Raji (cell line): Measurements from ENCODE around the gene PGGHG.
A peak's percentile ranks its signal among the peaks of the same experiment; 100 is the strongest.

Experiments used
- POLR2A ChIP-seq: IDR thresholded peaks from 2 replicates; pipeline ENCODE4 v1.6.1; 2011; ENCODE audit warnings: low read depth, low read length, control low read depth; ENCODE audit not compliant: insufficient read depth

Gene PGGHG

GRCh38 chr11:279040-279965 is 9.6 kb upstream of the PGGHG start:
- TF ChIP-seq POLR2A = no peak

GRCh38 chr11:279966-280705 is 8.8 kb upstream of the PGGHG start:
- no peak for TF ChIP-seq POLR2A

DNA sequence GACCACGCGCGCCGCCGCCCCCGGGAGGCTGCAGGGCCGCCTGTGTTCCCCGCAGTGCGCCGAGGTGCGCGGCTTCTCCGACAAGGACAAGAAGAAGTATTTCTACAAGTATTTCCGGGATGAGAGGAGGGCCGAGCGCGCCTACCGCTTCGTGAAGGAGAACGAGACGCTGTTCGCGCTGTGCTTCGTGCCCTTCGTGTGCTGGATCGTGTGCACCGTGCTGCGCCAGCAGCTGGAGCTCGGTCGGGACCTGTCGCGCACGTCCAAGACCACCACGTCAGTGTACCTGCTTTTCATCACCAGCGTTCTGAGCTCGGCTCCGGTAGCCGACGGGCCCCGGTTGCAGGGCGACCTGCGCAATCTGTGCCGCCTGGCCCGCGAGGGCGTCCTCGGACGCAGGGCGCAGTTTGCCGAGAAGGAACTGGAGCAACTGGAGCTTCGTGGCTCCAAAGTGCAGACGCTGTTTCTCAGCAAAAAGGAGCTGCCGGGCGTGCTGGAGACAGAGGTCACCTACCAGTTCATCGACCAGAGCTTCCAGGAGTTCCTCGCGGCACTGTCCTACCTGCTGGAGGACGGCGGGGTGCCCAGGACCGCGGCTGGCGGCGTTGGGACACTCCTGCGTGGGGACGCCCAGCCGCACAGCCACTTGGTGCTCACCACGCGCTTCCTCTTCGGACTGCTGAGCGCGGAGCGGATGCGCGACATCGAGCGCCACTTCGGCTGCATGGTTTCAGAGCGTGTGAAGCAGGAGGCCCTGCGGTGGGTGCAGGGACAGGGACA is 8.0 kb upstream of the PGGHG start:
- TF ChIP-seq POLR2A = no peak

- no peak for TF ChIP-seq POLR2A
These were observed 7.3 kb upstream of the PGGHG start for GRCh38 chr11:281486-282161.

DNA sequence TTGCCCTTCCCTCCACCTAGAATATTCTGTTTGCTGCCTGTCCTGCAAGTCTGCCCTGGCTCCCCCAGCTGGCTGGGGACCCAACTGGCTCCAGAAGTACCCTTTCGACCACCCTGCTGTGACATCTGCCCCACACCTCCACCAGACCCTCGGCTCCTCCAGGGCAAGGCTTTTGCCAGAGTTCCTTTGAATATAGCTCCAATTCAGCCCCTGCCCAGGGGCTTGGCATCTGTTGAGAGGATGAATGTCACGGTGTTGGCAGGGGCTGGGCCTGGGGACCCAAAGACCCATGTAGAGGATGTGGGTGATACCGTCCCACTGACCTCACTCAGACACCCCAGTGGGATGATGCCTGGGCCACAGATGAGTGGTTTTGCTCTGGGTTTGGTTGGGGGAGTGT is 6.8 kb upstream of the PGGHG start:
- TF ChIP-seq POLR2A = no peak

DNA sequence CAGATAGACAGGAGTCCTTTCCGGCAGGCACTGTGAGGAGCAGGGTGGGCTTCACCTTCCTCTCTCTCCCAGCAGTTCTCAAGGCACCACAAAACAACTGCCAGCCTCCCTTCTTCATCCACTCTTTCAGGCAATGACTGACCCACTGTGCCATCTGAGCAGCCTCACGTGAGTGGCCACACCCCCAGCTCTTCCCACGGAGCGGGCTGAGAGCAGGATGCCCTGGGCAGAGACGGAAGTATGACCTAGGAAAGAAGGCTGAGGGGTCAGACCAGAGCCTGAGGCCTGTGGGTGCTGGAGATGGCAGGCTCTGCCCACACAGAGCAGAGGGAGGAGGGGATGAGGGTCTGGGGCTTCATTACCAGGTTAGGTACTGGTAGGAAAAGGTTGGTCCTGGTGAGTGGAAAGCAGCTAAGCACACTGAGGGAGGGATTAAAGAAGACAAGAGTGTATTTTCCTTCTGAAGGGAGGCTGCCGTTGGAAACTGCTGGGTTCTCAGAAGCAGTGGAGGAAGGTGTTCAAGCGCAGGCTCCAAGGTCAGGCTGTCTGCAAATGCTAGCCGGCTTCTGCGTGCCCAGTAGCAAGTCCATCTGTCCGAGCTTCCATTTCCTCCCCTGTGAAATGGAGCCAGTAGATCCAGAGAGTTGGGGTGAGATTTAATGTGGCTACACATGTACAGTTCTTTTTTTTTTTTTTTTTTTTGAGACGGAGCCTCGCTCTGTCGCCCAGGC is 6.1 kb upstream of the PGGHG start:
- no peak for TF ChIP-seq POLR2A

- TF ChIP-seq POLR2A = no peak
These were observed 5.4 kb upstream of the PGGHG start for GRCh38 chr11:283405-284104.

DNA sequence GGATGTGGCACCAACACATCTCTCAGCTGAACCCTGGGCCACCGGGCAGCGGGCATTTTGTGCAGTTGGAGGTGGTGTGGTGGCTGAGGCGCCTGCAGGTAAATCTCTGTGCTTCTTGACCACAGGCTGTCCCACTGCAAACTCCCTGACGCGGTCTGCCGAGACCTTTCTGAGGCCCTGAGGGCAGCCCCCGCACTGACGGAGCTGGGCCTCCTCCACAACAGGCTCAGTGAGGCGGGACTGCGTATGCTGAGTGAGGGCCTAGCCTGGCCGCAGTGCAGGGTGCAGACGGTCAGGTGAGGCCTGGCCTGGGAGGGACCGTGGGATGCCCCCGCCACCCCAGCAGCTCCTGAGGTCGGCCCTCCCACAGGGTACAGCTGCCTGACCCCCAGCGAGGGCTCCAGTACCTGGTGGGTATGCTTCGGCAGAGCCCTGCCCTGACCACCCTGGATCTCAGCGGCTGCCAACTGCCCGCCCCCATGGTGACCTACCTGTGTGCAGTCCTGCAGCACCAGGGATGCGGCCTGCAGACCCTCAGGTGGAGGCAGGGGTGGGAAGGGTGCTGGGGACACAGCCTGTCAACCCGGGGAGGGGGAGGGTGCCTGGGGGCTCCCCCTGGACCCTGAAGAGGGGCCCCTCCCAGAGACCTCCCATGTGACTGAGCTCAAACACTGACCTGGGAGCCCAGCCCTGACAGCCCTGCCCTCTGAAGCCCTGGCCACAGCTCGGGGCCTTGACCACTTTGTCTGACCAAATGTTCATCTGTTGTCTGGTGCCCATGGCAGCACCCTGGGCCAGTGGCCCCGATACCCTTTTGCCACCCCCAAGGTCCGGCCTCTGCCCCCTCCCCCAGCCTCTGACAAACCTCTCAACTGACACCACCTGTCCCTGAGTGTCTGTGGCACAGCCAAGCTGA is 4.6 kb upstream of the PGGHG start:
- TF ChIP-seq POLR2A = no peak

DNA sequence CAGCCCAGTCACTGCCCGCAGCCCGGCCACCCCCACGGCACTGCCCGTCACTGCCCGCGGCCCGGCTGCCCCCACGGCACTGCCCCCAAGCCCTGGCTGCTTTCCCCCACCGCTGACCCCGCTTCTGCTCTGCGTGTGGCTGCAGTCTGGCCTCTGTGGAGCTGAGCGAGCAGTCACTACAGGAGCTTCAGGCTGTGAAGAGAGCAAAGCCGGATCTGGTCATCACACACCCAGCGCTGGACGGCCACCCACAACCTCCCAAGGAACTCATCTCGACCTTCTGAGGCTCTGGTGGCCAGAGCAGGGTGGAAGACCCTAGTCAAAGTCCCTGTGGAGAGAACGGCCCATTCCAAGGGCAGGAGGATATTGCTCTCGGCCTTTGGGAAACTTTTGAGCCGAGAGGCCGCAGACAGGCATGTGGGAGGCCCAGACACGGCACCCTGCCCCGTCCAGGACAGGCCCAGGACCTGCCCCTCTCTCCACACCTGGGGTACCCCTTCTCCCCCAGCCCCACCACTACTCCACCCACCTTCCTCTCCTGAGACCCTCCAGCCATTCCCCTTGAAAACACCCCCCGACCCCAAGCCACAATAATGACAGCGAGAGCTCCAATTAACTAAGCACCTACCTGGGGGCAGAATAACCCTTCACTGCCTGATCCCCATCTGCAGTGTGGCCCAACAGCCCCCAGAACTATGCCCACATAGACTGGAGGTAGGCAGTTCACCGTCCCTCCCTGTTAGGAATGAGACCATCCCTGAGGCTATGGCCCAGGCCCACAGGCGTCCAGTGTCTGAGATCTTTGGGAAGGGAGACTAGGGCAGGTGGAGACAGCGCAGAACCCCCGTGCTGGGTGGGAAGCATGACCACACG is 3.7 kb upstream of the PGGHG start:
- no peak for TF ChIP-seq POLR2A

DNA sequence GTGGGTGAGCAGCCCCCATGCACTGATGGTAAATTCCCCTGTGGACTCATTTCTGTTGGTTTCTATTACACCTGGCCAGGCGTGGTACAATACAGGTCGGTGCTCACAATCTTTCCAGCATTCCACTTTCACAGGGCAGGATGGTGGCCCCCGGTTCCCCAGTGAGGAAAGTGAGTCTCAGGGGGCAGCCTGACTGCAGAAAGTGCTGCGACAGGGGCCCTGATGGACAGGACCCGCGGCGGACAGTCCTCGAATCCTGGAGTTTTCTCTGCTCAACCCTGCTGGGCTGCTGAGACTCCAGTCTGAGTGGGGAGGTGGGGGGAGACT is 3.1 kb upstream of the PGGHG start:
- TF ChIP-seq POLR2A = no peak

GRCh38 chr11:286977-287820 is 1.7 kb upstream of the PGGHG start:
- 0 out of 2 replicates have a peak, but pooled peaks have one; percentile 10 for TF ChIP-seq POLR2A
